GM12873 (cell line): ENCODE data around the gene POLR2C.

Experiments used
- CTCF ChIP-seq: IDR thresholded peaks from 2 replicates; pipeline ENCODE4 v1.5.1; 2012; ENCODE audit warnings: low read depth, mild to moderate bottlenecking, moderate library complexity, low read length, control low read depth; ENCODE audit not compliant: insufficient read depth; ENCODE audit errors: missing control alignments

Gene POLR2C

GRCh38 chr16:57477531-57478202, 15.2 kb downstream of the POLR2C start:
- TF ChIP-seq CTCF, result no peak

- TF ChIP-seq CTCF, result no peak
Measured at GRCh38 chr16:57478396-57479204, 16.1 kb downstream of the POLR2C start.

- no peak for TF ChIP-seq CTCF
Measured at GRCh38 chr16:57479205-57479975, 16.9 kb downstream of the POLR2C start.

- TF ChIP-seq CTCF, result no peak
Measured at GRCh38 chr16:57479976-57480753, 17.7 kb downstream of the POLR2C start.

GRCh38 chr16:57480754-57481230, 18.3 kb downstream of the POLR2C start:
- TF ChIP-seq CTCF, result no peak

GRCh38 chr16:57481421-57481820, 18.9 kb downstream of the POLR2C start:
- no peak for TF ChIP-seq CTCF
